Coronary artery (tissue), 2 donors: ENCODE measurements around the gene TIGD3.

Source experiments
- DNase-seq: peaks from one replicate; pipeline ENCODE4 v3.0.0-alpha.2; 2017; ENCODE audit warnings: low spot score
- H3K27ac ChIP-seq, 2 donors: fragments of 200-600 bp; sonication (generic); one replicate each; pipeline ENCODE4 v1.5.1; 2016 to 2019
- H3K4me3 ChIP-seq: fragments of 200-600 bp; sonication (generic); 2 replicates; pipeline ENCODE4 v1.5.1; 2016; ENCODE audit warnings: mild to moderate bottlenecking, moderate library complexity
- CTCF ChIP-seq: fragments of 200-600 bp; sonication (generic); IDR thresholded peaks from one replicate; pipeline ENCODE4 v1.5.1; 2019; ENCODE audit warnings: antibody characterized with exemption

Gene TIGD3

DNA sequence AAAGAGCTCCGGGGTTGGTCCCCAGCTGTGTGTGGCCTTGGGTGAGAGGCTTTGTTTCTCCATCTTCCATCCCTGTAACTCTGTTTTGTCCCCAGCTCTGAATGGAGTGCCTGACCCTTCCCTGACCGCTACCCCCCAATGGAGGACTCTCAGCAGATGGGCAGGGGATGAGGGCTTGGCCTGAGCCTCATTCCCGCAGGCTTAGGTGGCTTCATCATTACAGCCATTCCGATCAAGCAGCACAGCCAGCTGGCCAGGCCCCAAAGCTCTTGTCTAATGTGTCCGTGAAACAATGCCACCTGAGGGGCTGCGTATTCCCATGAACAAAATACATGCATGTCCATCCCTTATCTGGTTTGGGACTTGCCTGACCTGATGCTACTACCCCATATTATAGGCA is 43.8 kb upstream of the TIGD3 start:
- no peak for TF ChIP-seq CTCF
- Histone ChIP-seq H3K27ac (no peak overlapping the region), H3K4me3 (no peak overlapping the region)
- DNase-seq = no peak

- Histone ChIP-seq H3K4me3 (no peak overlapping the region), H3K27ac (no peak overlapping the region)
- DNase-seq = no peak
- no peak for TF ChIP-seq CTCF
Measured at GRCh38 chr11:65311170-65311678, 43.3 kb upstream of the TIGD3 start.

DNA sequence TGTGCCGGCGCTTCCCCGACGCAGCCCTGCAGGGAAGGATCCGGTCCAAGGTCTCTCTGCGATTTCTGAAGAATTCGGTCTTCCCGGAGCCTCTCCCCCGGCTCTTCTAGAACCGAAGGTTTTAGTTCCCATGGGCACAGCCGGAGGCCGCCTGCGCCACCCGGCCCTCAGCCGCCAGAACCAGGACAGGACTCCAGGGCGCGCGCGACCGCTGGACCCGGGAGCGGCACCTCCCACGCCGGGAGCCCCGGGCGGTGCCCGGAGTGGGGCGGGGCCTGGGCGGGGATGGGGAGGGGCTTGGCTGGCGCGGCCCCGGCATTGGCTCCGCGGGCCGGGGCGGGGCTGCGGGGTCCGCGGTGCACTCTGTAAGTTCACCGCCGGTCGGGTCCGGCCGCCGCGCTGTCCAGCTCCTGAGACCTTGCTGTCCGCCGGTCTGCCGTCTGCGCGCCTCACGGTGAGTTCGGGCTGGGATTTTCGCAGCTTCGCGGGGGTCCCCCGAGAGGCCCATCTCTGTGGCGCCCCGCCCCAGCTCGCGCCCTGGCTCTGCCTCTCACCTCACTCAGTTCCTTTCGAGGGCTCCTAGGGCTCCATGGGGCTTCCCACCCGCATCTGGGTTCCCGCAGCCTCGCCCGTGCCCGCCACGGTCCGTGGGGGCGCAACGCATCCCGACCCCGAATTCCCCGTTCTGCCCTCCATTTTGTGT is 39.9 kb upstream of the TIGD3 start, which contains the start of gene CDC42EP2:
Gene CDC42EP2, plus strand, starts transcription at position 366 of the 703 bp plus-strand sequence. CDS start 6,033 bp downstream, outside the sequence.
- Histone ChIP-seq H3K4me3 (peak within 1 kb of the TSS; percentile 95), H3K27ac (peak within 1 kb of the TSS; percentile 87 to 93)
- DNase-seq = peak; percentile 93
- no peak for TF ChIP-seq CTCF

GRCh38 chr11:65315204-65315865 is 39.2 kb upstream of the TIGD3 start:
- DNase-seq = peak; percentile 87
- H3K4me3 ChIP-seq = peak overlapping the region; percentile 95
- TF ChIP-seq CTCF = peak; percentile 94

DNA sequence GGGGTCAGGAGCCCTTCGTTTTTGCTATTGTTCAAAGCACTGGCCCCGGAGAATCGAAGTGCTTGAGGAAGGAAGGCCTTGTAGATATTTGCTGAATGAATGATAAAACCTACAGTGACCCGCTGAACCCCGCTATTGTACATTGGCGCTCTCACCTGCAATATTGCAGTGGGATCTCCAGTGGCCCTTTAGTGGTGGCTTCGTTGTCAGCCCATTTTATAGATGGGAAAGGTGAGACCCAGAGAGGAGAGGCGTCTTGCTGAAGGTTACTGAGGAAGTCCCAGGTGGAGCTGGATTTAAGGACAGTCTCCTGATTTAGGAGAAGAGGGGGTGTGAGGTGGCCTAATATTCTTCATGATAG is 38.7 kb upstream of the TIGD3 start:
- Histone ChIP-seq H3K27ac (peak overlapping the region; percentile 87 to 93), H3K4me3 (peak overlapping the region; percentile 95)
- DNase-seq = no peak
- no peak for TF ChIP-seq CTCF

More at GRCh38 chr11:65315204-65315865, 39.2 kb upstream of the TIGD3 start:
- peak overlapping the region; percentile 87 to 93 for H3K27ac ChIP-seq

DNA sequence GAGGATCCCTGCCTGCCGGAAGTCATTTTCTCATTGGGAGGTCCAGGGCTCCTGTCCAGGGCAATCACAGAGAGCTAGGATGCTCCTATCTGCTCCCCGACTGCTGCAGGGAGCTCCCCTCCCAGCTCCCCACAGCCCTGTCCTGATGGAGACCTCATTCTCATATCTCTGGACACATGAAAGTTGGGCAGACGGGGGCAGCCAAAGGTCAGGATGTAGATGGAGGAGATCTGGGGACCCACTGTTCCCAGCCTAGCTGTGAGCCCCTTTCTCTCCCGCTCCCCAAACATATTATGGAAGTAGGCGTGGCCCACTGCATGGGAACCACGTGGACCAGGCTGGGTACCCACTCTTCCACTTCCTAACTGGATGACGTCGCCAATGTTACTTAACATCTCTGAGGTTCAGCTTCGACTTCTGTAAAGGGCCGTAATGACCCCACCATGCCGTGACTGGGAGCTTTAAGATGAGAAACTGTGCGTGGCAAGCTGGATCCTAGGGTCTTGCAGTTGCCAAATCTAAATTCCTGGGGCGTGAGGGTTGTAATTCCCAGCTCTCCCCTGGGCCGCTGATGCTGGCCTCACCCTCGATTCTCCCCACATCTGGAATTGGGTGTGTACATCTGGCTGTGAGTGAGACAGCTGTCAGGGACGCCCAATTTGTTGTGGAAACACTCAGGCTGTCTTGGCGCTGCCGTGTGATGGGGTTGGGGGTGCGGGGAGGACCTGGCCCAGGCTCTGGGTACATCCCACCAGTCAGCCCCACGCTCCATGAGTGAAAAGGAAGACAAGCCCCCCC is 38.1 kb upstream of the TIGD3 start:
- no peak for DNase-seq
- no peak for TF ChIP-seq CTCF
- Histone ChIP-seq H3K27ac (peak overlapping the region in 1 of 2 donors; percentile 93), H3K4me3 (peak overlapping the region; percentile 95)
